ENCODE measurements around the gene CREB5.

The CREB5 gene

DNA sequence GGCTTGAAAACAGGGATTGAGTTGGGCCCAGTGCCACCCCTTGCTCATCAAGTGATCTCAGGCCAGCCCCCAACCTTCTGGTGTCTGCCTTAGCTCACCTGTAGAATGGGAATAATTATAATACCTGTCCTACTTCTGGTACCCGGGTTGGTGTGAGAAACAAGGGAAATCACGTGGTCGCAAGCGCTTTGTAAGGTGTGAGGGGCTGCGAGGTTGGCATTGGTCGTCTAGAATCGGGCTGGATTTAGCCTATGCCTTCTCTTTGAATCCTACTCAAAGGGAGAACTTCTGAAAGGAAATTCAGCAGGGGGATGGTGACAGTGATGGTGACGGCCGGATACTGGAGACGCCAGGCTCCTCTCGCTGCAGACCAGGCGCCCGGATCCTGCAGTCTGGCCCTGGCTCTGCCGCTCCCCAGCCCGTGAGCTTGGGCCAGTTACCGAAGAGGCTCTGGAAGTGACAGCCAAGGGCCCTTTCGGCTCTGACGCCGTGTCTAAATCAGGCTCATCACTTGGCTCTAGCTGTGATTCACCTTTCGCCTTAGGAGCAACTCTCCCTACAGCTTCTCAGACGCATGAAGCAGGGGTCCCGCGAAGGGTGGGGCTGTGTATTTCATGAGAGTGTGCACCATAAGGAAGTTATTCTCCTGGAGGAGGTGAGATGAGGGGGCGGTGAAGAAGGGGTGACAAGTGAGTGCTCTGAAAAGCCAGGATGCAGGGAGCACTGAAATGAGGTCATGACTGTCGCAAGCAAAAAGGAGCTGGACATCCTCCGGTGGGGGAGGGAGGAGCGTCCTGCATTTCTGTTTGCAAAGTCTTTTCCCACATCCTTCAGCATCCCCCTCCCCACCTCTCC is 4.0 kb upstream of the CREB5 start:
- DNase-seq: peak; percentile 18

- peak; percentile 83 for DNase-seq
Measured at GRCh38 chr7:28408960-28409715, 3.2 kb upstream of the CREB5 start.

DNA sequence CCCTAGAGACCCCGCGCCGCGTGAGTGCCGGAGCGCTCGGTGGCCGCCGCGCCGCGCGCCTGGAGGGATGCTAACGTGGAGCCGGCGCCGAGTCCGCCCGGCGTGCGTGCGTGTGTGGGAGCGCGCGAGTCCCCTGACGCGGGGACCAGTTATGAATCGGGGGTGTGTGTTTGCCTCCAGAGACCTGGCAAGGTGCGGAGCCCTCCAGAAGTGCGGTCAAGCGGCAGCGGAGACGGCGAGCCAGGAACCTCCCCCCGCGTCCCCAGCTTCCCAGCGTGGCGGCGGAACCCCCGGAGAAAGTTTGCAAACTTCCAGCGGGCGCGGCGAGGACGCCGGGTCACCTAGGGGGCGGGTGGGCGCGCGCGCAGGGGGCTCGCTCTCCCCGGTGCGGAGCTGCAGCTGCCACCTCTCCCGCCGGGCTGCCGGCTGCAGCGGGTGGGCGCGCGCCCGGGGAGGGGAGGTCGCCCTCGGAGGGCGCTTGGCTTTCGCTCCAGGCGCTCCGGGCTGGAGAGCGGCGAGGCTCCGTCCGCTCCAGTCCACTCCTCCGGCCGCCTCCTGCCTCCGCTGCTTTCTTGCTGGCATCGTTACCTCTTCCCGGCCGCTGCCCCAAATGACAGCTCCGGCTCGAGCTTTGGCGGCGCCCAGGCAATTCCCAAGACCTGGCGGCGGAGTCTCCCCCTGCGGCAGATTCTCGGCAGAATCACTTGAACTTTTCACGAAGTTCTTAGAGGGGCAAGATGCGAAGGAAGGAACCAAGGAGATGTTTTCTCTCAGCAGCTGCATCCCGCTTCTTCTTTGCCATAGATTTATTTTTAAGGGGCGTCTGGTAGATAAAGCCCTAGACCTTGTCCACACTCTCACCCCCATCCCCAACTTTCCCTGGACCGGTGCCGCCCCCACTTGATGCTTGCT is 2.3 kb upstream of the CREB5 start:
- DNase-seq: no peak

DNA sequence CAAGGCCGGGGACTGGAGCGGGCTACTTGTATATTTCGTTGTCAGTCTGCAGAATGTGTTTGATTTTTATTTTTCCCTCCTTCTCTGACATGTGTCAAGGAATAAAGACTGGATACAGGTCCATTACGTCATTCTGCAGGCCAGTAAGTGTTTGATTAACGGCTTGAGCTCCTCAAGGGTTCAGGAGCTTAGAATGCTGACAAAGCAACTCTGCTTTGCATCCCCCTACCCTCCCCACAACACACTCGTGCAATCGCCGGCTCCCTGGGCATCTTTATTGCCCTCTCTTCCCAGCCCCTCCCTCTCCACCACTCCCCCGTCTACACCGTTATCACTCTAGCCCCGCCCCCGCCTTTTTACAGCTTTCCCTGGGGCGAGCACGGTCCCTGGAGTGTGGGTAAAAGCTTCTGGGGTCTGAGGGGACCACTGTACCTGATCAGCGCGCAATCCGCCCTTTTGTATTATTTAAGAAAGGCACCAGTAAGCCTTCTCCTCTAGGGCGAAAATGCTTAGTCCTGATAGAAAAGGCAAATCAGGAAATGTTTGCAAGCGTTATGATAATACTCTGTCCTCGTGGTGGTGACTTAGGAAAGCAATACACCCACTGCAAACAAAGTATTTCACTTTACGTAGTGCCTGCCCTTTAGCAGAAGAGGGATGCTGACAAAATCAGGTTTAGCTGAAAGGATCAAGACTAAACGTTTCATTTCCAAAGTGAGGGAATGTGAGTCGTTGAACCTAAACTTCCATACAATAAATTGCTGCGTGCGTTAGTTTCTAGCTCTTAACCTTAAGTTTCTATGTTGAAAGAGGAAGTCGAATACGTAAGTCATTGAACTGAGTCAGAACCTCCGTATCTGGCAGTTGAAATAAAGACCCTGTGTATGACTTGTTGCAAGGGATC is 1.4 kb upstream of the CREB5 start:
- no peak for DNase-seq

- no peak for DNase-seq
Measured at GRCh38 chr7:28413011-28413410, 693 bp downstream of the CREB5 start.

DNA sequence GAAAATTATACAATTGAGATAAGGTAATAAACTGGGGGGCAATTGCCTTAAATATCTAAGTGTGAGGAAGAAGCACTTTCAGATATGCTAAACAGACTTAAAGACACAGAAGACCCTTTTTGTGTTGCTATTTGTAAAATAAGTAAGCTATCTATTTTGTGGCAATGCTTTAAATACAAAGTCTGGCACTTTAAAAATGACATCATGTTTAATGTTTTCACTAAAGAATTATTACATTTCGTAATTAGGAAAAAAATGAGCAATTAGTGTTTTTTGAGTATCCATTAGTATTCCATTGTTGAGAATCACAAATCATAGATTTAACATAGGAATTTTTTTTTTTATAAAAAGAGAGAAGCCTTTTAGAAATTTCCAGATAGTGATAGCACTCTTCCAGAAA is 2.1 kb downstream of the CREB5 start:
- no peak for DNase-seq

GRCh38 chr7:28417321-28417940 is 5.1 kb downstream of the CREB5 start:
- no peak for DNase-seq

DNA sequence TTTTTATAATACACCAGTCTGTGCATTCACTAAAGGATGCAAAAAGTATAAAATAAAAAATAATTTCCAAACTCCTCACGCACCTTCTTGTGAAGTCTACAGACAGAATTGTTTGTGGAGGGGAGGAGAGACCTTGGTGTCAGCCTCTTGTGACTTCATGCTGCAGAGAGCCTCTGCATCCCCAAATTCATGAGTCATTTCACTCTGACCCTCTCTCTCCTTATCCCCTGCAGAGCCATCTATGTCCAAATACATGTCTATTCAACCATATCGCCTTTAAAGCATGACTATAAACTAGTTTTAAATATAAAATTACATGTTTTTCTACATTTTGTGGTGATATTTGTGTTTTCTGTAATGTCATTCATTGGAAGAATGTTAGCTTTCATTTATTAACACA is 6.0 kb downstream of the CREB5 start:
- DNase-seq: no peak

DNA sequence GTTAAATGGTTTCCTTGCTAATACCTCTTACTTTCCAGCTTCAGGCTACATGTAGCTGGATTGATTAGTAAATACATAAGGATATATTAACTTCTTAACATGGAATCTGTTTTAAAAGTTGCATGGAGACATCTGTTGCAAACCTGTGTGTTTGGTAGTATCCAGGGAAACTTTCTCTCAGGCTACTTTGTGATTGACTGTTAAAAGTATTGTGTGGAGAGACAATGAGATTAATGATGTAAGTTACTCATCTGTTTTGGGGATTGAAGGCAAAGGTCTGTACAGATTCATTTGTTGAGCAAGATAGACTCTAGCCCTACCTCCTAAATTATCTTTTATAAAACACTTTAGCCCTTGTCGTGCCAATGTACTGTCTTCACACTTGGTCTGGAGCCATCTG is 6.6 kb downstream of the CREB5 start:
- no peak for DNase-seq

DNA sequence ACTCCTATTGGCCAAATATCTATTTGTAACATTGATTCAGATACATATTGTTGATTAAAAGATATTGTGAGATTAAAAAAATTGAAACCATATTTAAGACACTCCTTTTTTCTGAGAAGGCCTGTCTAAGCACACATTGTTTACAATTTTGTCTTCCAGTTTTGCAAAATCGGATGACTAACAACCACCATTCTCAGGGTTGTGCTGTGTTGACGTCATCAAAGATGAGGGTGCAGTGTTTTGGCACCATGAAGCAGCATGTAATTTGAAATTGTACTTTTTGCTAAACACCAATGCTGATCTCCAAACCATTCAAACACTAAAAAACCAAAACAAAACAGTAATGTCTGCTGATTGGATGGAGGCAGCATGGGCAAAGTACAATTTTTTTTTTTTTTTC is 7.4 kb downstream of the CREB5 start:
- DNase-seq: no peak

DNA sequence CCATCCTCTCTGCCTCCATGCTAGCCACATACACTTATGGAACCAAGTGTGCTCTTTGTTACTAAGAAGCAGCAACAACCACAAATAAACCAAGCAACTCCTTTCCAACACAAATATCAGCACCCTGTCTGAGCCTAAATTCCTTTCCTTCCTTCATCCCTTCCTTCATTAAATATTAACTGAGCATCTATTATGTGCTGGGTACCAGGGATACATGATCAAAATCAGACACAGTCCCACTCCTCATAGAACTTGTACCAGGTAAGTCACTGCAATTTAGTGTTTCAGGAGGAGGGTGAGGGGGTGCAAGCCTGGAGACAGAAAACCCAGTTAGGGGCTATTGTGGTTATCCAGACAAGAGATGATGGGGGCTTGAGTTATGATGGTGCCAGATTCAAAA is 10.8 kb downstream of the CREB5 start:
- DNase-seq: no peak

- no peak for DNase-seq
Measured at GRCh38 chr7:28423918-28424514, 11.7 kb downstream of the CREB5 start.

GRCh38 chr7:28425496-28425895 is 13.2 kb downstream of the CREB5 start:
- DNase-seq: no peak

DNA sequence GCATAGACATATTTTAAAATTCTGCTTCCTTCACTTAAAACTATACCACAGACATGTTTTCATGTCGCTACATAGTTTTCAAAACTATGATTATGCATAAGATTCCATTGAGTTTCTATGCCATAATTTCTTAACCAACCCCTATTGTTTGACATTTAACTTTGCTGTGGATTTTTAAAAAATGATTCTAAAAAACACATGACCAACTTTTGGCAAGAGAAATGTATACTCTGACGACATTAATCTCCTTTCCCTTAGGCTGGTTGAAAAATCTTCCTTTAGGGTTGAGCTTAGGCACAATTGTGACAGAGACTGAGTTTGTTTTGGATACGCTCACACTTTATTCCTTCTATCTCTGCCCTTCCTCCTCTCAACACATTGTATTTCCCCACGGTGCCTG is 14.9 kb downstream of the CREB5 start:
- no peak for DNase-seq

DNA sequence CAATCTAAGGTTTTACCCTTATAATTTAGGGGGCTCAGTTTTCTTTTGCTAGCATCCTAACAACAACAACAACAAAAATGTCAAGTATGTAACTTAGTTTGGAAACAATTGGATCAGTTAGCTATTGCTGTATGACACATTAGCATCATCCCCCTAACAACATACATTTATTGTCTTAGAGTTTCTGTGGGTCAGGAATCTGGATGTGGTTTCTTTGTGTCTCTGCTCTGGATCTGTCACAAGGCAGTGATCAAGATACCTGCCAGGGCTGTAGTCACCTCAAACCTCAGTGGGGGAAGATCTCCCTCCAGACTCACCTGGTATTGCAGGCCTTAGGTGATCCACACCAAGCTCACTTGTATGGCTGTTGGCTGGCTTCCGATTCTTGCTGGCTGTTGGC is 18.3 kb downstream of the CREB5 start:
- DNase-seq: no peak

DNA sequence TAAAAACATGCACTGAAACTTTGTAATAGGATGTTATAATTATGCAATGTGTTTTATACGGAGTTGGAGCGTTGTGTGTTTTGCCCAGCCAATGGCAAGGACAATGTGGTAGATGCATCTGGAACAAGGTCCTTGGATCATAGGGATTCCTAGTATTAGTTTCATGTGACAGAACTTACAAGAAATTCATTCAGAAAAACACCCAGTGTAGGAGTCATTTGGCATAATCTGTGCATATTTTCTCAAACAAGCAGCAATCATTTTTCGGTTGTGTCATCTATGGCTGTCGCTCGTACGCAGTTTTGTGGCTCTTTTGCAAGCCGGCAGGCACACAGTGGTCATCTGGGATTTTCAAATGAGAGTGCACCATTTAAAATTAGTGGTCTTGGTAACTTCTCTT is 19.8 kb downstream of the CREB5 start:
- DNase-seq: no peak

- DNase-seq: no peak
Measured at GRCh38 chr7:28433039-28433438, 20.7 kb downstream of the CREB5 start.

DNA sequence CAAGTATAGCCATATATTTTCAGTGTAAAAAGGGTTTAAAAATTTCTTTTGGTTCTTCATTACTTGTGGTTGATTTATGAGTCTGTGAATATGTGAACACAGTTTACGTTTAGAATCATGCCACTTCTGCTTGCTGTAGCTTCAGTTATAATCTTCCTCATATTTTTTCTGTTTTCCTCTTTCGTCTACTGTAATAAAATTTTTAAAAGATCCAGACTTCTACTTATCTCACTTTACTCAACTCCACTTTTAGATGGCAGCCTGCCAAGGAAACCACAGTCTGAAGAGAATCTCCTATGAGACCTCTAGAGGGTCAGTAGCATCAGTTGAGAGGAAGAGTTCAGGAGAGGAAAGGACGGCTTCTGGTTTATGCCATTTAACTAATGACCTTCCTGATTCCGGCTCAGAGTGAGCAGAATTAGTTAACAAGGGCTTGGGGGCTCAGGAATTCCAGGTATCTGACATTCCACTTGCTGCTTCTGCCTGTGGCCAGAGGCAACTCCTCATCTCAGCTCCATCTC is 21.4 kb downstream of the CREB5 start:
- DNase-seq: no peak

DNA sequence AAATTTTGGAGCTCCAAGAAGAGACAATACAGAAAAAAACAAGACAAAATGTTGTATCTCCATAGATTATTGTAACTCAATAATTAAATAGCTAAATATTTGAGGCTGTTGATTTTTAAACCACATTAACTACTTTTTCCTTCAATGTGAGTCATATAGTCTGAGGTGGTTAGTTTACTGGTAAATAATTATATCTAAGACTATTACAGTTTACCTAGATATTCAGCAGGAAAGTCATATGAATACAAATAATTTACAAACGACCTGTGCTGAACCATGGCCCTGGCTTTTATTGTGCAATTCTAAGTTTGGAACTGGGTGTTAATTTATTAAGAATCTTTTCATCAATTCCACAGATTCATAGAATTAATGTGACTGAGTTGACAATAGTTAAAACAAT is 22.2 kb downstream of the CREB5 start:
- no peak for DNase-seq

- no peak for DNase-seq
Measured at GRCh38 chr7:28435152-28435551, 22.8 kb downstream of the CREB5 start.

DNA sequence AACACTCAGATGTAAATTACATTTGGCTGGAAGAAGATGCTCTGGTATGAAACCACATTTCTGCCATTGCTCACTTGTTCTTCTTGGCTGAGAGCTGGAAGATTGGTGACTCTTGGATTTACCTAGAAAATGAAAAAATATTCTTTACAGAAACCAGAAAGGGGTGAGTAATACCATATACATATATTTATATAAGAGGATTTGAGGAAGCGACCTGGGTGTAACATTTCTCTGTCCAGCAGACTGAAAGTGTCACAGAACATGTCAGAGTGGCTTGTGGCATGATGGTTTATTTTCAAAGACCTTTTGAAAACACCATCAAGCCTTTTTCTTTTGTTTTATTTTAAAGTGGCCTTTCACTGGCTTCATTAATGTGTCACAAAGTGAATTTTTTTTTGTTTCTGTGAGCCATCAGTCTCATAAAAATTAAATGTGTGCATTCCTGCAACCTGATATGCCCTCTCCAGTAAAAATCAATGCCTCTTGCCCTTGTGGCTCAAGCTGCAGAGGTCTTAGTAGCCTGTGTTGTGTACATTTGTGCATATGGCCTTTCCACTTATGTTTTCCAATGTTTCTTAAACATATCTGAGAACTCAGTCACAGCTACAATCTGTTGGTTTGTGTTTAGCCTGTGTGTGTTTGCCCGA is 23.5 kb downstream of the CREB5 start:
- no peak for DNase-seq

All from CD4-positive, alpha-beta T cell treated with Interleukin-15 for 1 hour (primary cell).